GM18861 (cell line): ENCODE results near the gene PSMD7.
"Not testable (repeated sequence)": the region's sequence is repeated elsewhere in the genome, so short reads cannot be mapped to it uniquely, and the experiment has no call there.

Source experiments
- ATAC-seq: cut with Tn5 transposase; IDR thresholded peaks from one replicate; pipeline ENCODE4 v1.9.1; 2021; ENCODE audit not compliant: unreplicated experiment

Gene PSMD7

GRCh38 chr16:74296104-74296431 is 546 bp upstream of the PSMD7 start:
- peak; percentile 12 for ATAC-seq

GRCh38 chr16:74297145-74297665 is 591 bp downstream of the PSMD7 start:
- no peak for ATAC-seq

- no peak for ATAC-seq
Measured at GRCh38 chr16:74298104-74298503, 1.5 kb downstream of the PSMD7 start.

- no peak for ATAC-seq
Measured at GRCh38 chr16:74302341-74302740, 5.7 kb downstream of the PSMD7 start.

GRCh38 chr16:74304164-74304834 is 7.7 kb downstream of the PSMD7 start:
- no peak for ATAC-seq

GRCh38 chr16:74304835-74305176 is 8.2 kb downstream of the PSMD7 start:
- no peak for ATAC-seq

- ATAC-seq: no peak
Measured at GRCh38 chr16:74305281-74305680, 8.7 kb downstream of the PSMD7 start.

- ATAC-seq: no peak
Measured at GRCh38 chr16:74305978-74306784, 9.6 kb downstream of the PSMD7 start.

GRCh38 chr16:74307383-74307782 is 10.8 kb downstream of the PSMD7 start:
- ATAC-seq: no peak

GRCh38 chr16:74309789-74310781 is 13.5 kb downstream of the PSMD7 start:
- no peak for ATAC-seq

GRCh38 chr16:74315059-74315458 is 18.4 kb downstream of the PSMD7 start:
- ATAC-seq: no peak

GRCh38 chr16:74320707-74321106 is 24.1 kb downstream of the PSMD7 start:
- no peak for ATAC-seq

GRCh38 chr16:74321356-74321755 is 24.7 kb downstream of the PSMD7 start:
- no peak for ATAC-seq

GRCh38 chr16:74322301-74322710 is 25.7 kb downstream of the PSMD7 start:
- ATAC-seq: no peak

- not testable (repeated sequence) for ATAC-seq
Measured at GRCh38 chr16:74324777-74325176, 28.2 kb downstream of the PSMD7 start.

- no peak for ATAC-seq
Measured at GRCh38 chr16:74325641-74326040, 29.0 kb downstream of the PSMD7 start.

- not testable (repeated sequence) for ATAC-seq
Measured at GRCh38 chr16:74328346-74328745, 31.7 kb downstream of the PSMD7 start.

GRCh38 chr16:74332469-74332868 is 35.9 kb downstream of the PSMD7 start:
- not testable (repeated sequence) for ATAC-seq

- not testable (repeated sequence) for ATAC-seq
Measured at GRCh38 chr16:74337506-74337905, 40.9 kb downstream of the PSMD7 start.

- ATAC-seq: not testable (repeated sequence)
Measured at GRCh38 chr16:74339226-74339625, 42.6 kb downstream of the PSMD7 start.

GRCh38 chr16:74353038-74353437 is 56.4 kb downstream of the PSMD7 start:
- ATAC-seq: not testable (repeated sequence)
